HG02885 (cell line): ENCODE results near the gene CLASP1.
"Not testable (repeated sequence)": the region's sequence is repeated elsewhere in the genome, so short reads cannot be mapped to it uniquely, and the experiment has no call there.

Experiments used
- ATAC-seq: cut with Tn5 transposase; IDR thresholded peaks from one replicate; pipeline ENCODE4 v1.9.1; 2021; ENCODE audit warnings: mild to moderate bottlenecking; ENCODE audit not compliant: unreplicated experiment, poor library complexity

Gene CLASP1

DNA sequence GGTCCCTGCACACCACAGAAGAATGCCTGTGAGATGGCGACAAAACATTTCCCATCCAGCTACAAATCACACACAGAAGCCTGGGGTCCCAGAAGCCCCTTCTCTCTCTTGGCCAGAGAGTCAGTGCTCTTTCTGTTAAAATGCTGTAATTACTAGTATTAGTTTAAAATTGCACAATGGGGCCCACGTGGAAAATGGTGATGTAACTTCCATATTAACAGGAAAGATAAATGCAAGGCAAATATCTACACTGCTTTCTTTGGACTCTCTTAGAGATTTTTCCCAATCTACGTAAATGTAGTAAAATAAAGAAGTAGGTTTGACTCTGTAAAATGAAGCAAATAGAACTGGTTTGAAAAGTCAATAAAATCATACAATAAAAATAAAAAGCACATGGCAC lies 250.4 kb downstream of the CLASP1 start:
- no peak for ATAC-seq

DNA sequence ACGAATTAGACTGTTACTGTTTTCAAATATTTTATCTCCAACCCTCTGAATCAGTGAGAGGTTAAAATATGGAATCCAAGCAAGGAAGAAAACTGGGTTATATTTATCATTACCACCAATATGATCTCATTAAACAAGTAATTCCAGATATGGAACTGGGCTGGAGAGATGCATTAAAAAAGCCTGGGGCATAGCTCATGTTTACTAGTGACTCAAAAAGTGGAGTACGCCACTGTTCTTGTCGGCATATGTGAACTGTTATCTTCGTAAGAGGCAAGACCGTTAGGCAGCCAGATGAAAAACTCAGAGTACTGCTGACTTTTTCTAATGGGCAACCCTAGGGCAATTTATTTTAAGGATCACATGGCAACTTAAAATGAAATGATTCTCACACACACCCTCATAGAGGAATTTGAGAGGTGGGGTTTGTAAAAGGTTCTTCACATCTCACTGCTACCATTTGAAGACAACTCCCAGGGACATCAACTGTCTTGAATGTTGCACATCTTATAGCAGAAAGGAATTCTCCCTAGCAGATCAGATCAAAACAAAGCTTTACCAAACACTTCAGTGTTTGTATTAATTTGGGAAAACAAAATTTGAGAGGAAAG lies 259.1 kb downstream of the CLASP1 start:
- no peak for ATAC-seq

DNA sequence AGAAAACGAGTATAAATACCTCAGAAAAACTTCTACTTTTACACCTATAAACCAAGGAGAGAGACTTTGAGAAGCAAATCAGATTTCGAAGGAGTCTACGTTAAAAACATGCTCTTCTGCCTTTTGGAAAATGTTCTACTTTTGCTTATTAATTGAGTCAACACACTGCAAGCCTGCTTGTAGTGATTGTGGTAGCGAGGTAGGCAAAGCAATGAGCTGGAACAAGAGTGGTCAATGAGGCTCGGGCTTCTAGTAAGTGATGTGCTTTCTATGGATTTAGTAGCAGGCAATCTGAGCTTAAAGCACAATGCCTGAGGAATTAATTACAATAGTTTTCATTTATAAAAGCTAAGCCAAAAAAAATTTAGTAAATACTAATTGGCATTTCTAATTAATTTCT lies 260.9 kb downstream of the CLASP1 start:
- no peak for ATAC-seq

DNA sequence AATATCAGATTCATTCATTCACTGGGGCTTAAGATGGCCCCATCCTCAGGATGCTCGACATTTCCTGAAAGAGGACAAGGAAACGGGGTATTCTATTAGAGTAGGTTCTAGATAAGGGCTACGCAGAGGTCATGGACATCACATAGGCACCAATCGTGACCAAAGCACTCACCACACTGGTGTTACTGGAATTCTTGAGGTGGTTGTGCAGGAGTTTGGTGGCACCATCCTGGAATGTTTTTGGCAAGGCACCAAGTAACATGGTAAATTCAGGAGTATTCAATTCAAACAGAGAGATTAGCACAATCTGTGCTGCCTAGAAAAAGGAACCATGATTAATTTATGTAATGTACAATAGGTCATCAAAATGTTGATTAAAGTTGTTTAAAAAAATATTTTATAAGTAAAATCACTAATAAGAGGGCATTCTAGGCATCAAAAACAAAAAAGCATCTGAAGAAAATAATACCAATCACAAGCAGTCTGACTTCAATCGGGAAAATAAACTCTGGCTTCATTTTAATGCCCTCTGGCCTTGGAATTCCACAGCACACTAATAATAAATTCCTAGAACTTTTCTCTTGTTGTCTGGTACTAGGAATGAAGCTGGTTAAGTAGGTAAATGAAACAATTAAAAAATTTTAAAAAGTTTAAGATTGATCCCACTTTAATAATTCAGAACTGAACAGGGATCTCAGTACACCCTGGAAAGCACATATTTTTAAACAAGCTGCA lies 261.5 kb downstream of the CLASP1 start:
- ATAC-seq = no peak

DNA sequence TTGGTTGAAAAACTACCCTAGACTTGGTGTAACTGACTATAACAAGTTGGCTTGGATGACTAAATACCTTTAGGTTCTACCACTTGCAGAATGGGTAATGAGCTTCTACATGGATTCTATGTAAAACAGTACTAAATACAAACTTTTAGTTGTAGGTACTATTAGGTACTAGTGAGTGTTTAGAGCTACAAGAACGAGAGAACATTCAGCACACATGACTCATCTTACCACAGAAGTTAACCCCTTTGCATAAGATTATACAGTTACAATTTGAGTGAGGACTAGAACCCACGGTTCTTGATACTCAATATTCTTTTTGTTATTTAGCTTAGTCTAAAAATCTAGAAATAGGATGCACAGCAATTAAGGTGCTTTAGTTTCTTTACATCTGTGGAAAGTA lies 262.6 kb downstream of the CLASP1 start:
- no peak for ATAC-seq

DNA sequence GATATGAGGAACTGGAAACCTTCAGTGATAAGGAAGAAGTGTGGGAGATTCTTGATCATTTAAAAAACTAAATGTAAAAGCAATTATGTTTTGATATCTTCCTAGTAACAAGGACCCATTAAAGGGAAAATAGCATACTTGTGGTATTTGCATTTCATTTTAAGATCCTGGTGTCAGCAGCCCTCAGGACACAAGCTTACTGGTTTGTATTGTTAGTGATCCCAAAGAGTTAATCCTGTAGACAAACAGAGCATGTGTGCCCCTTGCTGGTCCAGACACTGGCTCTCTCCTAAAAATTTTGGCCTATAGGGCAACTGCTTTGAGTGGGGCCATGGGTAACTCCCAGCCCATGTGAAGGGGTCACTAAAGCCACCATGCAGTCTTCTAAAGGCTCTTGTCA lies 263.2 kb downstream of the CLASP1 start:
- no peak for ATAC-seq

DNA sequence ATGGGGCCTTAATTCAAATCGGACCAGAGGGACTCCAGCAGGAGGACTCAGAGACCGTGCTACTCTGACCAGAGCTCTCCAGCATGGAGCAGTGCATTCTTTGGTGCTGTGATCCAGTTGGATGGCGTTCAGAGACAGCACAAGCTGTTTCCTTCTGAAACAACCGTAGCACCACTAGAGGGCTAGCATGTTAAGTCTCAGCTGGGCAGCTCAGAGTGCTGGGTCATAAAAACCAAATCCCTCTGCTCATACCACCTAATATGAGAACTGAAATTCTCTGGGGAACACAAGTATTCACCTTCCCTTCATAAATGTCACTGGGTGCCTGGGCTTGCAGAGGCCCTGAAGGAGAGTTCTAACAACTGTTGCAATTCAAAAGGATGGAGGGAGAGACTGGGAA lies 266.5 kb downstream of the CLASP1 start:
- ATAC-seq = no peak

DNA sequence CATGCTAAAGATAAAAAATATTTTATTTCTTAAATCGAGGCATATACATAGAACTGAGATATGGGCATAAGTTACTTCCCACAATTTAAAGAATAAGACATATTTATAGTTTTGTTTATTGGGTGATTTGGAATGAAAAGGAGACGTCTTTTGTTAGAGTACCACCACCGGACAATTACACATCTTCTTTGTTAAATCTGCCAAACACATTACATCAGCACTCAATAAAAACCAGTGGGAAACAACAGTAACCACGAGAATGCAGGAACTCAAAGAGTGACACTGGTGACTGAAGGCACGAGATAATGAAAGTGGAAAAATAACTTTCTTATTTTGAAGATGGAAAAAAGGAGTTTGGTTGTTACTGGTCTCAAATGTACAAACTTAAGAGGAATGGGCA lies 271.6 kb downstream of the CLASP1 start:
- no peak for ATAC-seq

DNA sequence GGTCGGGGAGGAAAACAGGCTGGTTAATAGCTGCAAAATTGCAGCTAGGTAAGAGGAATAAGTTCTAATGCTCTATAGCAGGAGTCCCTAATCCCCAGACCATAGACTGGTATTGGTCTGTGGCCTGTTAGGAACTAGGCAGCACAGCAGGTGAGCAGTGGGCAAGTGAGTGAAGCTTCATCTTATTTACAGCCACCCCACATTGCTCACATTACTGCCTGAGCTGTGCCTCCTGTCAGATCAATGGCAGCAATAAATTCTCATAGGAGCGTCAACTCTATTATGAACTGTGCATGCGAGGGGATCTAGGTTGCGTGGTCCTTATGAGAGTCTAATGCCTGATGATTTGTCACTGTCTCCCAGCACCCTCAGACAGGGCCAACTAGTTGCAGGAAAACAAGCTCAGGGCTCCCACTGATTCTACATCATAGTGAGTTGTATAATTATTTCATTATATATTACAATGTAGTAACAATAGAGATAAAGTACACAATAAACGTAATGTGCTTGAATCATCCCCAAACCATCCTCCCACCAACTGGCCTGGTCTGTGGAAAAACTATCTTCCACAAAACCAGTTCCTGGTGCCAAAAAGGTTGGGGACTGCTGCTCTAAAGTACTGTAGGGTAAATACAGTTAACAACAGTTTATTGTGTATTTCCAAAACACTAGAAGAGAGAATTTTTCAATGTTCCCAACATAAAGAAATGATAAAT lies 272.6 kb downstream of the CLASP1 start:
- no peak for ATAC-seq

DNA sequence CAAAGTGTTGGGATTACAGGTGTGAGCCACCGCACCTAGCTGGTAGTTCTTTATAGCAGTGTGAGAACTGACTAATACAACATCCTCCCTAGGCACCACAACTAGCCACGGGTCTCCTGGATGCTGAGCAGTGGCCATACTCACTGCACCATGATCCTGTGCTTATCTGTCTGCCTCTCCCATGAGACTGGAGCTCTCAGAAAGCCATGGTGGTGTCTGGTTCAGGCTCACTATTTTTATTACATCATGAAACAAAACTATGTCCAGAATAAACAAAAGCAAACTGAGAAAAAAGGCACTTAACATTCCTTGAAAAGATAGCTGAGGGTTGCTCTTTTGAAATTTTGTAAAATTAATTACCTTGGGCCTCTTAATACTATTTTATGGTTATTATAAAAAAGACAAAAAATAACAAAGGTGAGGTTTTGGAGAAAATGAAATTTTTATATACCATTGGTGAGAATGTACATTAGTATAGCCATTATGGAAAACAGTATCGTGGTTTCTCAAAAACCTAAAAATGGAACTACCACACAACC lies 273.6 kb downstream of the CLASP1 start:
- ATAC-seq = no peak

DNA sequence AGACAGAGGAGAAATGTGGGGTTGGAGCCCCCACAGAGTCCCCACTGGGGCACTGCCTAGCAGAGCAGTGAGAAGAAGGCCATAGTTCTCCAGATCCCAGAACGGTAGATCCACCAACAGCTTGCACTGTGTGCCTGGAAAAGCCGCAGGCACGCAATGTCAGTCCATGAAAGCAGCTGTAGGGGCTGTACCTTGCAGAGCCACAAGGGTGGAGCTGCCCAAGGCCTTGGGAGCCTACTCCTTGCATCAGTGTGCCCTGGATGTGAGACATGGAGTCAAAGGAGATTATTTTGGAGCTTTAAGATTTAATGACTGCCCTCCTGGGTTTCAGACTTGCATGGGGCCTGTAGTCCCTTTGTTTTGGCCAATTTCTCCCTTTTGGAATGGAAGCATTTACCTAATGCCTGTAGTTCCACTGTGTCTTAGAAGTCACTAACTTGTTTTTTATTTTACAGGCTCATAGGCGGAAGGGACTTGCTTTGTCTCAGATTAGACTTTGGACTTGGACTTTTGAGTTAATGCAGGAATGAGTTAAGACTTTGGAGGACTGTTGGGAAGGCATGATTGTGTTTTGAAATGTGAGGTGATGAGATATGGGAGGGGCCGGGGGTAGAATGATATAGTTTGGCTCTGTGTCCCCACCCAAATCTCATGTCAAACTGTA lies 274.7 kb downstream of the CLASP1 start:
- not testable (repeated sequence) for ATAC-seq

DNA sequence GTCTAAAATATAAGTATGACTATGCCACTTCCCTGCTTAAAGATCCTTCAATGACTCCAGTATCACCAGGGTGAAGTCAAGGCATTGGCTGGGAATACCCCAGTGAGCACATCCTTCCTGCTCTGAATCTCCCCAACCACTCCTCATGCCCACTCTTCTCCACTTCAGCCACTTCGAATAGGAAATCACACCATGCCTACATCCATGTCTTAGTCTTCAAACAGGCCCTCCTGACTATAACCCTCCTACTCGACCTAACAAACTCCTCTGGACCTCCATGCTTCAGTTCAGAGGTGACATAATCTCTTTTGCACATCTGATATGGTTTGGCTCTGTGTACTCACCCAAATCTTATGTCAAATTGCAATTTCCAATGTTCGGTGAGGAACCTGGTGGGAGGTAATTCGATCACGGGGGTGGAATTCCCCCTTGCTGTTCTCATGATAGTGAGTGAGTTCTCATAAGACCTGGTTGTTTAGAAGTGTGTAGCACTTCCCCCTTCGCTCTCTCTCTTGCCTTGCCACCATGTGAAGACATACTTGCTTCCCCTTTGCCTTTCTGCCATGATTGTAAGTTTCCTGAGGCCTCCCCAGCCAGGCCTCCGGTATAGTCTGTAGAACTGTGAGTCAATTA lies 276.4 kb downstream of the CLASP1 start:
- ATAC-seq = peak; percentile 66

DNA sequence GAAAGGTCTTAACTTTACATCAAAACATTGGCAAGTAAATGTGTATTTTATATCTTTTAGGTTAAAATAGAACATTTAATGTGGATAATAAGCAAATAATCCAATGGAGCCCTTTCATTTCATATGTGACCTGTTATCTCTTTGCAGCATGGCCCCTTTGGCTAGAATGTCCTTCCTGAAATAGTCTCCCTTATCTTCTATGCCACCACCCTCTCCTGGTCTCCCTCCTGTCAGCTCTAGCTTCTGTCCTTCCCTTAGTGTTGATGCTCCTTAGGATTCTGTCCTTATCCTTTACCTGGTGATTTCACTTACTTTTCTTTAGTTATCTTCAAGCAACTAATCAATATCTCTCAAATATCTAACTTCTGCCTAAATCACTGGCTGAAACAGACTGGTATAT lies 277.2 kb downstream of the CLASP1 start:
- ATAC-seq = no peak

DNA sequence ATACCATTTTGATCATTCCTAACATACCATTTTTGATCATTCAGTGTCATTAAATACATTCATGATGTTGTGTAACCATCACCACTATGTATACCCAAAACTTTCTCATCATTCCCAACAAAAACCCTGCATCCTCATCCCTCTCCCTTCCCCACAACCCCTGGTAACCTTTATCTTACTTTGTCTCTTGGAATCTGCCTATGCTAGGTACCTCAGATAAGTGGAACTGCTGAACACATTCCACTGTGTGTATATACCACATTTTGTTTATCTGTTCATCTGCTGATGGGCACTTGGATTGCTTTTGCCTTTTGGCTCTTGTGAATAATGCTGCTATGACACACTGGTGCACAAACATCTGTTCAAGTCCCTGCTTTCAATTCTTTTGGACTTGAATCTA lies 280.4 kb downstream of the CLASP1 start:
- ATAC-seq = no peak

DNA sequence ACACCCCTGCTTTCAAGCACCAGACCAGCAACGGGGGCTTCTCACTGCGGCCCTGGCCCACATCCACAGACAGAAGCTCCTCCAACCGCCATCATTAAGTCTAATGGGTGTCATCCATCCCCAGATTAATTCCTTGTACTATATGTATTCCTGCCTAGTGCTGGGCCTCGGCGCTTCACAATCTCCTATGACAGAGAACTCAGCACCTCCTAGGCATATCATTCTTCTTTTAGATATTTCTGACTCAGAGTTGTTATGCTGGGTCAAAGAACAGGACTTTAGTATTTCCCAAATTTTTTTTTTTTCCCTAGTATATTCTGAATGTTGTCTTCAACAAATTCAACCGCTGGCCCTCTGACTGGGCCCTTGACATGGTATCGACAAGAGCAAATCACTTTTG lies 281.1 kb downstream of the CLASP1 start:
- no peak for ATAC-seq

DNA sequence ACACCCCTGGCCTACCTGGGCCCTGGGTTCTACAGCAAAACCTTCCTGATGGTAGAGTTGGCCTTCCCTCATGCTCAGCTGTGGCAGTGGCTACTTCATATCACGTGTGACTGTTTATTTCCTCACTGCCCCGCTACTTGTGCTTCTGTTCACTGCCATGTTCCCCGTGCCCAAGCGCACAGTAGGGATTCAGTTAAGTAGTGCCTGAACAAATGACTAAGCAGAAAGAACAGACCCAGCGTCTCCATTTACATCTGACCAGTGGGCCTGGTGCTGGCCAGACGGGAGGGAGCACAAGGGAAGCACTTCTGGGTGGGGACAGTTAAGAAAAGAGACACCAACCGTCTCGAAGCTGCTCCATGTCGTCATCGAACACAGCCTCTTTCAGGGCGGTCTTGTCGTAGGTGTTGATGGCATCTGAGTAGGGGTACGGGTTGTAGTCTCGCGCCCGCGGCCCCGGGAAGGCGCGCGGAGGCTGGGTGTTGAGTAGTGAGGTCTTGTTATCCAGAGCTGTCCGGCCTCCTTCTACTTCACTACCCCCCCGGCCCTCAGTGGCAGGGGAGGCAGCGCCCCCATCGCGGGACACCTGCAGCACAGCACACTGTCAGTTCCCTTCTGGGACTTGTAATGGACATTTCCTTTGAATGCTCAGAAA lies 281.9 kb downstream of the CLASP1 start:
- ATAC-seq = no peak

DNA sequence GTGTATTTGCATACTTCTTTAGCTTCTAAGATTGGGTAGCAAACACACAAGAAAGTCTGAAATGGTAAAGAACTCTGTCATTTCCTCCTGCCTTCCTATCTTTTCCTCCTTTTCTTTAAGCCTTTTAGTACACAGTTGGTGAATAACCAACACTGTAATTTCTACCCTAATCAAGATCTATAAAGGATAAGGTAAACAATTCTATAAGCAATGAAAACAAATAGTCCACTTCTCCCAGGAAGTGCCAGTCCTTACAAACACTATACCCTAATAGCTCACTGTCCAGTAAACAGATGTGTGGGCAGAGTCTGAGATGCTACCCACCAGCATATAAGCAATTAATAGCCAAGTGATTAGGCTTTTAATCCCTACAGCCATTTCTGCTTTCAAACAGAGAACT lies 283.2 kb downstream of the CLASP1 start:
- no peak for ATAC-seq

DNA sequence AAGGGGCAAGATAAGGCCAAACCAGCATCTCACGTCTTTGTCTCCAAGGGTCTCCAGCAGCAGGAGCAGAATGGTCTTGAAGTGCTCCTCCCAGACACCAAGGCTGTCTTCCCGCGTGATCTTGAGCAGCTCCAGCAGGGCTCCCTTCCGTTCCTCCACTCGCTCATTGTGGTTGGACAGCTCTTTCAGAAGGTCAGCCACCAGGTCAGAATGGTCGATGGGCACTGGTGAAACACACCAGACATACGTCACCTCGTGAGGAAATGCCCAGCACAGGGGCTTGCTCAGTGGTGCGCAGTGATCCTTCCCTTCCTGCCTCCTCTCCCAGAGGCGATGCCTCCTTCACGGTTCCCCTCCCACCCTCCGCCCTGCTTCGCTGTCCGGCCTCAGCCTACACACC lies 284.2 kb downstream of the CLASP1 start:
- ATAC-seq = no peak

DNA sequence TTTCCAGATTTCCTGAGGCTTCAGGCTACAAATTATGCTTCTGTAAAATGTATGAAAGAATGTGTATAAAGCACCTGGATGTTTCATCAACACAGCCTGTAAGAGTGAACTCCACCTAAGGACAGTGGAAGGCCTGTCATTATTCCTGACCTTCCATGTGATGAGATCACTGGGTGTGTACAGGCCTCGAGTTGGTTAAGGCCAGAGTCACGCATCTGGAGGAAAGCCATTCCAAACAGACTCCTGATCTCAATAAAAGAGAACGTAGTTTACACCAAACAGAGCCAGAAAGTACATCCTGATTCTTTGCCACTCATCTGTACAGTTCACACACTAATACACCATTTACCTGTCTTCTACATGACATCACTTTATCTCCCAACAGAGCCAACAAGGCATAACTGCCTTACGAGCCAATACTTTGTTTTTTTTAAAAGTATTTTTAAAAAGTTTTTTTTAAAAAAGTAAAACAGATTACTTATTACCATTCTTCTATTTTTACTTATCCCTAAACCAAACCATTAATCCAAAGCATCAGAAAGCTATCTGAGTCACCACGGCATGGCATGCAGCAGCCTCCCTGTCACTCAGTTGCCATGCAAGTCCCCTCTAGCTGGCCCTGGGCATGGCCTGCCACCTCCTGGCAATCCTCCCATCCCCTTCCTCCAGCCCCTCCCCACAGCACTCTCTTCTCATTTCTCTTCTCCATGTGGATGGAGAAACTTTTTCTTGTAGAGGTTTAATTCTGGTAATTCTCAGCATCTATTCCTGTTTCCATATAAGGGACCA lies 285.4 kb downstream of the CLASP1 start:
- no peak for ATAC-seq
